Measurements from ENCODE around the gene EIF4H.
"Not testable (repeated sequence)": the region's sequence is repeated elsewhere in the genome, so short reads cannot be mapped to it uniquely, and the experiment has no call there.

The EIF4H gene

GRCh38 chr7:74155810-74156395 is 18.3 kb upstream of the EIF4H start:
- no peak overlapping the region for H3K27ac Mint-ChIP-seq
- H3K4me1 Mint-ChIP-seq (ENCODE audit: low read depth) = no peaks in the 10 kb centered on the region
- no peaks in the 10 kb centered on the region for H3K9me3 Mint-ChIP-seq
- no peak overlapping the region for H3K4me3 Mint-ChIP-seq
- no peak for DNase-seq (ENCODE audit: low spot score)
- H3K36me3 Mint-ChIP-seq (ENCODE audit: low read depth) = no peaks in the 10 kb centered on the region
- H3K27me3 Mint-ChIP-seq (ENCODE audit: low read depth) = no peaks in the 10 kb centered on the region

- H3K4me1 Mint-ChIP-seq (ENCODE audit: low read depth) = no peaks in the 10 kb centered on the region
- H3K27me3 Mint-ChIP-seq (ENCODE audit: low read depth) = no peaks in the 10 kb centered on the region
- no peak overlapping the region for H3K27ac Mint-ChIP-seq
- H3K4me3 Mint-ChIP-seq = no peak overlapping the region
- H3K9me3 Mint-ChIP-seq = no peaks in the 10 kb centered on the region
- DNase-seq (ENCODE audit: low spot score) = no peak
- H3K36me3 Mint-ChIP-seq (ENCODE audit: low read depth) = no peaks in the 10 kb centered on the region
Observed at GRCh38 chr7:74157605-74158004, 16.6 kb upstream of the EIF4H start.

GRCh38 chr7:74164985-74165456 is 9.1 kb upstream of the EIF4H start:
- Mint-ChIP-seq H3K27me3 (ENCODE audit: low read depth) (no peaks in the 10 kb centered on the region), H3K4me1 (ENCODE audit: low read depth) (no peaks in the 10 kb centered on the region), H3K27ac (no peak overlapping the region), H3K4me3 (no peak overlapping the region), H3K9me3 (no peaks in the 10 kb centered on the region), H3K36me3 (ENCODE audit: low read depth) (no peaks in the 10 kb centered on the region)
- DNase-seq (ENCODE audit: low spot score) = no peak

GRCh38 chr7:74165867-74166593 is 8.1 kb upstream of the EIF4H start:
- Mint-ChIP-seq H3K27ac (no peak overlapping the region), H3K4me1 (ENCODE audit: low read depth) (no peaks in the 10 kb centered on the region), H3K4me3 (no peak overlapping the region), H3K27me3 (ENCODE audit: low read depth) (no peaks in the 10 kb centered on the region), H3K9me3 (no peaks in the 10 kb centered on the region), H3K36me3 (ENCODE audit: low read depth) (no peaks in the 10 kb centered on the region)
- no peak for DNase-seq (ENCODE audit: low spot score)

GRCh38 chr7:74167324-74167723 is 6.8 kb upstream of the EIF4H start:
- DNase-seq (ENCODE audit: low spot score); H3K27ac Mint-ChIP-seq; H3K27me3 Mint-ChIP-seq (ENCODE audit: low read depth); H3K4me1 Mint-ChIP-seq (ENCODE audit: low read depth); H3K9me3 Mint-ChIP-seq; H3K4me3 Mint-ChIP-seq; H3K36me3 Mint-ChIP-seq (ENCODE audit: low read depth): not testable (repeated sequence)

GRCh38 chr7:74173074-74173473 is 1.1 kb upstream of the EIF4H start:
- no peaks in the 10 kb centered on the region for H3K27me3 Mint-ChIP-seq (ENCODE audit: low read depth)
- no peaks in the 10 kb centered on the region for H3K9me3 Mint-ChIP-seq
- H3K4me1 Mint-ChIP-seq (ENCODE audit: low read depth) = peaks cover 32% of the 10 kb centered on the region
- peak overlapping the region; percentile 32 for H3K27ac Mint-ChIP-seq
- DNase-seq (ENCODE audit: low spot score) = no peak
- H3K4me3 Mint-ChIP-seq = peak overlapping the region; percentile 82
- peaks cover 21% of the 10 kb centered on the region for H3K36me3 Mint-ChIP-seq (ENCODE audit: low read depth)

GRCh38 chr7:74173491-74173865 is 678 bp upstream of the EIF4H start:
- Mint-ChIP-seq H3K27me3 (ENCODE audit: low read depth) (no peaks in the 10 kb centered on the region), H3K27ac (peak overlapping the region; percentile 68), H3K4me3 (peak overlapping the region; percentile 82), H3K36me3 (ENCODE audit: low read depth) (peaks cover 21% of the 10 kb centered on the region), H3K9me3 (no peaks in the 10 kb centered on the region), H3K4me1 (ENCODE audit: low read depth) (peaks cover 32% of the 10 kb centered on the region)
- DNase-seq (ENCODE audit: low spot score) = no peak

- Mint-ChIP-seq H3K36me3 (ENCODE audit: low read depth) (peaks cover 27% of the 10 kb centered on the region), H3K4me3 (peak overlapping the region; percentile 96), H3K27ac (peak overlapping the region; percentile 89), H3K4me1 (ENCODE audit: low read depth) (peaks cover 39% of the 10 kb centered on the region), H3K27me3 (ENCODE audit: low read depth) (no peaks in the 10 kb centered on the region), H3K9me3 (no peaks in the 10 kb centered on the region)
- peak; percentile 29 for DNase-seq (ENCODE audit: low spot score)
Observed at GRCh38 chr7:74174606-74175082, 488 bp downstream of the EIF4H start.

GRCh38 chr7:74175340-74175739 is 1.2 kb downstream of the EIF4H start:
- Mint-ChIP-seq H3K9me3 (no peaks in the 10 kb centered on the region), H3K36me3 (ENCODE audit: low read depth) (peaks cover 27% of the 10 kb centered on the region), H3K4me1 (ENCODE audit: low read depth) (peaks cover 40% of the 10 kb centered on the region), H3K27me3 (ENCODE audit: low read depth) (no peaks in the 10 kb centered on the region), H3K27ac (peak overlapping the region; percentile 89), H3K4me3 (peak overlapping the region; percentile 96)
- DNase-seq (ENCODE audit: low spot score) = no peak

- H3K27ac Mint-ChIP-seq = peak overlapping the region; percentile 49
- H3K4me1 Mint-ChIP-seq (ENCODE audit: low read depth) = peaks cover 47% of the 10 kb centered on the region
- no peaks in the 10 kb centered on the region for H3K27me3 Mint-ChIP-seq (ENCODE audit: low read depth)
- no peaks in the 10 kb centered on the region for H3K9me3 Mint-ChIP-seq
- no peak for DNase-seq (ENCODE audit: low spot score)
- H3K4me3 Mint-ChIP-seq = peak overlapping the region; percentile 96
- H3K36me3 Mint-ChIP-seq (ENCODE audit: low read depth) = peaks cover 32% of the 10 kb centered on the region
Observed at GRCh38 chr7:74176555-74176954, 2.4 kb downstream of the EIF4H start.

GRCh38 chr7:74178632-74179031 is 4.5 kb downstream of the EIF4H start:
- H3K27ac Mint-ChIP-seq = peak overlapping the region; percentile 66
- peak overlapping the region; percentile 51 for H3K4me3 Mint-ChIP-seq
- peaks cover 49% of the 10 kb centered on the region for H3K4me1 Mint-ChIP-seq (ENCODE audit: low read depth)
- H3K27me3 Mint-ChIP-seq (ENCODE audit: low read depth) = no peaks in the 10 kb centered on the region
- peaks cover 42% of the 10 kb centered on the region for H3K36me3 Mint-ChIP-seq (ENCODE audit: low read depth)
- DNase-seq (ENCODE audit: low spot score) = no peak
- H3K9me3 Mint-ChIP-seq = no peaks in the 10 kb centered on the region

- H3K27me3 Mint-ChIP-seq (ENCODE audit: low read depth) = no peaks in the 10 kb centered on the region
- H3K27ac Mint-ChIP-seq = no peak overlapping the region
- no peaks in the 10 kb centered on the region for H3K9me3 Mint-ChIP-seq
- no peak overlapping the region for H3K4me3 Mint-ChIP-seq
- no peak for DNase-seq (ENCODE audit: low spot score)
- H3K36me3 Mint-ChIP-seq (ENCODE audit: low read depth) = peaks cover 43% of the 10 kb centered on the region
- H3K4me1 Mint-ChIP-seq (ENCODE audit: low read depth) = peaks cover 58% of the 10 kb centered on the region
Observed at GRCh38 chr7:74179935-74180604, 5.9 kb downstream of the EIF4H start.

- no peak for DNase-seq (ENCODE audit: low spot score)
- Mint-ChIP-seq H3K27me3 (ENCODE audit: low read depth) (no peaks in the 10 kb centered on the region), H3K4me1 (ENCODE audit: low read depth) (peaks cover 59% of the 10 kb centered on the region), H3K36me3 (ENCODE audit: low read depth) (peaks cover 42% of the 10 kb centered on the region), H3K27ac (no peak overlapping the region), H3K4me3 (no peak overlapping the region), H3K9me3 (no peaks in the 10 kb centered on the region)
Observed at GRCh38 chr7:74180866-74181265, 6.7 kb downstream of the EIF4H start.

- no peak overlapping the region for H3K27ac Mint-ChIP-seq
Observed at GRCh38 chr7:74181821-74182220, 7.7 kb downstream of the EIF4H start.

More at GRCh38 chr7:74181821-74182220, 7.7 kb downstream of the EIF4H start:
- no peaks in the 10 kb centered on the region for H3K9me3 Mint-ChIP-seq
- DNase-seq (ENCODE audit: low spot score) = no peak
- peaks cover 56% of the 10 kb centered on the region for H3K4me1 Mint-ChIP-seq (ENCODE audit: low read depth)
- H3K4me3 Mint-ChIP-seq = no peak overlapping the region
- peaks cover 40% of the 10 kb centered on the region for H3K36me3 Mint-ChIP-seq (ENCODE audit: low read depth)
- no peaks in the 10 kb centered on the region for H3K27me3 Mint-ChIP-seq (ENCODE audit: low read depth)
